ENCODE results near the gene DGKD.

Gene DGKD

DNA sequence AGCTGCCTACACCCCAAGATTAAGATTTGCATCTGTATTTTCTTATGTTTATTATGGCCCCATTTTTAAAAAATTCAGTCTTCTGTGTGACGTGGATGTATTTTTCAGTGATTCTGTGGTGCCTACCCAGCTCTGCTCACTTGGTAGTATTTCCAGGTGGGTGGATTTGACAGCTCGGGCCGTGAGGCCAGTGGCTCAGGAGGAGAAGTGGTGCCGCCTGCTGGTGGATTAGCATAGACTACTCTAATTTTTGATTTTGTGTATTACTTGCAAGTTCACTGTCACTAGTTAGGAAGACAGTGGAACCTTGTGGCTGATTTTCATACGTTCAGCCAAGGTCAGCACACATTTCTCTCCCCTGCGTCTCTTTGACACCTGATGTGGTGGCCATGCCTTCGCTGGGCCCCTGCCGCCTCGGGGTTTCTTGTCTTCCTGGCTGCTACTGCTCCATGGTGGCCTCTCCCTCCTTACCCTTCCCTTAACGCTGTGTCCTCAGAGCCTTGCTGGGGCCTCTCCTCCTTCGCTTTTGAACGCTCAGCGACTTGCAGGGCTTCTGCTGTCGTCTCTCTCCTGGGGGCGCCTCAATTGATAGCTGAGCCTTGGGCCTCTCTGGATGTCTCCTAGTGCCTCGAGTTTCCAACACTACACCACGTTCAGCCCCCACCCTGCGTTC lies 89.4 kb downstream of the DGKD start:
- peak in 42 of 56 donors; percentile 8 to 78 (median 42) for DNase-seq

- DNase-seq, result no peak
These were observed 90.2 kb downstream of the DGKD start for GRCh38 chr2:233444501-233444900.

GRCh38 chr2:233445152-233445830 lies 91.0 kb downstream of the DGKD start:
- no peak for DNase-seq

GRCh38 chr2:233446121-233446520 lies 91.8 kb downstream of the DGKD start:
- no peak for DNase-seq

- DNase-seq, result no peak
These were observed 92.5 kb downstream of the DGKD start for GRCh38 chr2:233446606-233447305.

DNA sequence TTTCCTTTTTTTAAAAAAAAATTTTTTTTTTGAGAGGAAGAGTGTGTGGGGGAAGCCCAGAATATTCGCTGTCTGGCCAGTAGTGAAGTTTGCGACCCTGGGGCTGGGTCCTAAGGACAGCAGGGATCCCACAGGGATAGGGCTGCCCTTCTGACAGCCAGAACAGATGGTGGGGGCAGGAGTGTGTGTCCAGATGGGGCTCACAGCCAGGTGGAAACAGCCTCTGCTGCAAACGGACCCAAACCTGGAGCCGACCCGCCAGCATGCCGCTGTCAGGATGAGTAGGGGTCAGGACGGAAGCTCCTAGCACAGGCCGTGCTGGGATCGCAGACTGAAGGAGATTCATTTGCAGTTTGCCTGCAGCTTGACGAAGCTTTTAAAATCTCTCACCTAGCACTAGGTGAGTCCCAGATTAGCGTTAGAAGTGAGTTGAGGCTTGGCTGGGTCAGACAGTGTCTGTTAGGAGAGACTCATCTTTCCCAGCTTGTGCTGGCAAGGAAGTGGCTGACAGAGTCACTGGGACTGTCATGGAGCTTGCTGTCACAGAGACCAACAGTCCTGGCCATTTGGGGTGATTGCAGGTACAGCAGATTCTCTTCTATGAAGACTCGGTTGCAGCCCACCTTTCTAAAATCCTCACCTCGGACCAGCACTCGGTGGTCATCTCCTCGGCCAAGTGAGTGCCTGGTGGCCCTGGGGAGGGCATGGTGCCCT lies 93.4 kb downstream of the DGKD start:
- no peak for DNase-seq

GRCh38 chr2:233448220-233448559 lies 93.9 kb downstream of the DGKD start:
- no peak for DNase-seq

DNA sequence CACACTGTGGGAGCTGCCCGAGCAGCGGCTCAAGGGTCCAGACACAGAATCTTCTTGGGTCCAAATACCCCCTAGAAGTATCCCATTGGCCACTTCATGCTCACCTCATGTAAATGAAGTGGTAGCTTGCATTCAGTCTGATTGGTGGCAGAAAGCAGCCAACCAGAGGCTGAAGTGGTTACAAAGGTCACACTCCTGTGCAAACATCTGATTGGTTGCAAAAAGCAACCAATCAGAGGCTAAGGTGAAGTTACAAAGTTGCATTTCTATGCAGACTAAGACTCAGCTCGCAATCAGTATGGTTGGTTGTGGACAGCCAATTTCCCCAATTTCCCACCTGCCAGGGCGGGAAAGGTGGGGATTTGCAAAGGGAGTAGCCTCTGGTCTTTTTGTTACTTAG lies 94.3 kb downstream of the DGKD start:
- DNase-seq, result no peak

DNA sequence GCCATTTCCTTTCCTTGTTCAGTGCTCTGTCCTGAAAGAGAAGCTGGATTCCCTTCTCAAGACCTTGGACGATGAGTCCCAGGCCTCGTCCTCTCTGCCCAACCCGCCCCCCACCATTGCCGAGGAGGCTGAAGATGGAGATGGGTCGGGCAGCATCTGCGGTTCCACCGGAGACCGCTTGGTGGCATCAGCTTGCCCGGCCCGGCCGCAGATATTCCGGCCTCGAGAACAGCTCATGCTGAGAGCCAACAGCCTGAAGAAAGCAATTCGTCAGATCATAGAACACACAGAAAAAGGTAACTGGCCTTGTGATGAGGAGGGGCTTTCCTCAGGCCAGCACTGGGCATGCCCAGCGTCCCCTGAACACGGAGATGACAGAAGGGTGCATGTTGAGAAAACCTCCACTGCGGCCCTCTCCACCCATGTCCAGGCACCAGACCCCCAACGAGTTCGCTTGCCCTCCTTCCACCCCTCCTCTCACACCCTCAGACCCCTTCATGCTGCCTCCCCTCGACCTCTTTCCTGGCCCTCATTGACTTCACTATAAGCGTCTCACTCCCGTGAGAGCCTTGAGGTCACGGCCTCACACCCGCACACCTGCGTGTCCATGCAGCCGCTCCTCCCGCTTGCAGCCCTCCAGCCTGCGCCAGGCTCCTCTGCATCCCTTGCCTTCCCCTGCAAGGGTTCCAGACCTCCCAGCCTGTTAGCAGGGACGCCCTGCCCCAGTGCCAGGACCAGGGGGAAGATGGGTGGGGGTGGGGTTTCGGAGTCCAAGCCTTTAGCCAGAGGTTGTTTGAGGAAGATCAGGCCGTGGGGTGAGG lies 95.0 kb downstream of the DGKD start:
- DNase-seq, result peak in 26 of 56 donors; percentile 8 to 63 (median 27)

GRCh38 chr2:233449921-233450863 lies 95.9 kb downstream of the DGKD start:
- no peak for DNase-seq

GRCh38 chr2:233450864-233451575 lies 96.7 kb downstream of the DGKD start:
- no peak for DNase-seq

DNA sequence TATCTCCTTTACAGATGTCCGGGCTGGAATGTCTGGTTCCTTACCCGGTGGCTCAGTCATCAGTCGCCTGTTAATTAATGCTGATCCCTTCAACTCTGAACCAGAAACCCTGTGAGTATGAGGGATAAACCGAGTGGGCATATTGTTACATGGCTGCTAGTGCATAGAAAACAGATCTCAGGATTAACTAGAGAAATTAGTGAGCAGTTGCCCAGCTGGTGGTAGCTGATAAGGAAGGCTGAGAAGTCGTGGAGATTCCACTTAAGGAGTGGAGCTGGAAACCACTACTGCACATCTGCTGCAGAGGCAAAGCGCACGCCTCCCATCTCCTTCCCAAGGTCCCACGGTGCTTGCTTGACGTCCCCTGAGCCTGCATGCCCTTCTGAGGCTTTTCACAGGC lies 97.7 kb downstream of the DGKD start:
- no peak for DNase-seq

DNA sequence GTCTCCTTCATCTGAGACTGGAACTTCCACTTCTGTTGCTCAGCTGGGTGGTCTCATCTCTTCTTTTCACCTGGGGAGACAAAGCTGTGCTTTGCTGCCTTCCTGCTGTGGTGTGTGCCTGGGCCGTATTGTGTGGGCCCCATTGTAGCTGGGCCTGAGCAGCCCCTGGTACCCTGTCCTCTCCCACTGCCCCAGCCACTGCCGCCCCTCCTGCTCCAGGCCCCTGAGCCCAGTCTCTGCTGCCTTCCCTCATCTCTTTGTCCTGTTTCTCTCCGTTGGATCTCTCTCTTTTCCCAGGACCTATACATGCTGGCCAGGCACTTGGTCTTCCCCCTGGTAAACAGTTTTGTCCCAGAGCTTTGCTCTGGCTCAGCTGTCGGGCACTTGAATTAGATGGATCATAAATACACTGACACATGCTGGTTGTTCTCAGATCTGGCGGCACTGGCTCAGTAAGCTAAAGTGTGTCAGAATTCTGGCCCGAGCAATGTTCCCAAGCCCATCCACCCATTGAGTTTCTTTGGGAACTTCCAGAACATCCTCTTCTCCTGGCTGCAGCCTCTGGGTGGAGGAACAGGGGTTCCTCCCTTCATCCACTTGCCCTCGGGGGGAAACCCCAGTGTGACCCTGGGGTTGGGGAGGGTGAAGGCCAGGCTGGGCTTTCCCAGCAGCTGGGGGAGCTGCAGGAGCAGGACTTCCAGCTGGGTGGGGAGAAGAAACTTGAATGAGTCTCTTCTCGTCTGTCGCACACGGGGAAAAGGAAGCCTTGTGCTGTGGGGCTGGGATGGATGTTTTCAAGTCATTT lies 99.0 kb downstream of the DGKD start:
- no peak for DNase-seq

GRCh38 chr2:233453916-233454315 lies 99.6 kb downstream of the DGKD start:
- no peak for DNase-seq

DNA sequence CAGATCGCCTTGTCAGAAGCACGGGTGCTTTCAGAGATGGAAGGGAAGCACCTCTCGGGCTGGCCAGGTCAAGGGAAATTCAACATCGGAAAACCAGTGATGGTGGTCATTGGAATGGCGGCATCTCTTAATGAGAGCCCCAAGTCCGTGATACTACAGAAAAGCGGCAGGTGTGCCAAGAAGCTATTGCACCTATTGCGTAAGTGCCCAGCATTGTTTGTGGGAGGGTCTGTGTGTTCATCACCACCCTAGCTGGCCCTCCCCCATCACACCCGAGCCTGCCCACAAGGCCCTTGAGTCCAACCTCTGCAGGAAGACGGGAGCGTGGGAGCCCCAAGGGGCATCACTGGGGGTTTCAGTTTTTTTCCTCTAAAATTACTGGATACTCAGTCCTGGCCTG lies 100.7 kb downstream of the DGKD start:
- DNase-seq, result no peak

- no peak for DNase-seq
These were observed 101.2 kb downstream of the DGKD start for GRCh38 chr2:233455491-233455890.

GRCh38 chr2:233456111-233456510 lies 101.8 kb downstream of the DGKD start:
- no peak for DNase-seq

- no peak for DNase-seq
These were observed 102.6 kb downstream of the DGKD start for GRCh38 chr2:233456934-233457333.

Data from amygdala (tissue), 56 donors.